Kidney (tissue), 14 donors: ENCODE results near the gene EMILIN3. TPM values are rescaled to one million over a fixed set of nuclear protein-coding genes. Genes with fewer than 3 reads are reported as not detected.

ENCODE experiments used
- DNase-seq, 5 donors: peaks; one replicate each; pipeline ENCODE4 v3.0.0-alpha.2; 2013 to 2020
- FAIRE-seq: peaks from 2 replicates; lab custom pipeline; 2012; peaks lifted over from hg19 to GRCh38; lab: Jason Lieb, UNC
- H3K27ac ChIP-seq, 2 donors: one replicate each; pipeline ENCODE4 v1.7.0; 2013; ENCODE audit warnings: low read depth in 2 of 2, low read length in 2 of 2, inconsistent platforms in 1 of 2
- H3K27me3 ChIP-seq: one replicate; pipeline ENCODE4 v1.7.1; 2013; ENCODE audit warnings: low read length, inconsistent platforms; ENCODE audit not compliant: control insufficient read depth, insufficient read depth
- H3K36me3 ChIP-seq, 3 donors: one replicate each; pipeline versions ENCODE4 v1.7.0 to v1.7.1; 2013; ENCODE audit warnings: low read length in 3 of 3, control low read depth in 1 of 3, inconsistent platforms in 1 of 3; ENCODE audit not compliant: insufficient read depth in 3 of 3, control insufficient read depth in 2 of 3
- H3K4me1 ChIP-seq, 3 donors: one replicate each; pipeline versions ENCODE4 v1.7.0 to v1.7.1; 2013; ENCODE audit warnings: low read length in 3 of 3, inconsistent platforms in 1 of 3, low read depth in 1 of 3; ENCODE audit not compliant: control insufficient read depth in 2 of 3, insufficient read depth in 2 of 3
- H3K4me3 ChIP-seq, 3 donors: one replicate each; pipeline versions ENCODE4 v1.7.0 to v1.8.1; 2013; ENCODE audit warnings: low read length in 3 of 3, control low read depth in 1 of 3, inconsistent platforms in 1 of 3
- H3K9ac ChIP-seq, 3 donors: one replicate each; pipeline versions ENCODE4 v1.7.0 to v1.7.1; 2013; ENCODE audit warnings: low read length in 3 of 3, control low read depth in 1 of 3, inconsistent platforms in 1 of 3
- H3K9me3 ChIP-seq, 3 donors: one replicate each; pipeline versions ENCODE4 v1.7.0 to v1.7.1; 2013; ENCODE audit warnings: low read length in 3 of 3, control low read depth in 1 of 3, inconsistent platforms in 1 of 3; ENCODE audit not compliant: control insufficient read depth in 2 of 3, insufficient read depth in 1 of 3
- CTCF ChIP-seq: IDR thresholded peaks from 3 replicates; pipeline ENCODE4 v1.5.1; 2012; ENCODE audit warnings: mild to moderate bottlenecking, moderate library complexity, borderline replicate concordance; ENCODE audit not compliant: insufficient read depth; ENCODE audit errors: extremely low read depth
- intact Hi-C: fragments of 100-400 bp; cut with DNase I; formaldehyde crosslinking; loops from one replicate; pipeline ENCODE4 v1.11.1; 2022
- polyA plus RNA-seq: library from polyadenylated mRNA; stranded (reverse); fragments of 350-450 nt; fragmentation: Illumina TruSeq; extraction: RNeasy Lipid Tissue Mini Kit (QIAGEN cat#74804); gene quantifications from one replicate; pipeline ENCODE4 v1.2.3, GENCODE V29; 2014; ENCODE audit warnings: low read depth, low replicate concordance; ENCODE audit not compliant: insufficient read depth
- total RNA-seq: library from RNA; stranded (reverse); fragmentation: NEBNext Ultra II Directional; extraction: Animal tissue kit (Norgen Biotek cat#: 25700); gene quantifications from one replicate; pipeline ENCODE4 v1.2.1, GENCODE V29; 2021
- donor health status: control.
- donor health status: control.
- donor health status: control.
- donor health status: control.
- donor health status: control.
- donor health status: DM: yes; HTN: yes; CAD: no.
- donor health status: Normal renal cell carcinoma (clear cell type).

EMILIN3 gene
- total and polyA plus RNA-seq, 2 donors from 2014 or later, result 0.32 to 0.50 TPM

DNA sequence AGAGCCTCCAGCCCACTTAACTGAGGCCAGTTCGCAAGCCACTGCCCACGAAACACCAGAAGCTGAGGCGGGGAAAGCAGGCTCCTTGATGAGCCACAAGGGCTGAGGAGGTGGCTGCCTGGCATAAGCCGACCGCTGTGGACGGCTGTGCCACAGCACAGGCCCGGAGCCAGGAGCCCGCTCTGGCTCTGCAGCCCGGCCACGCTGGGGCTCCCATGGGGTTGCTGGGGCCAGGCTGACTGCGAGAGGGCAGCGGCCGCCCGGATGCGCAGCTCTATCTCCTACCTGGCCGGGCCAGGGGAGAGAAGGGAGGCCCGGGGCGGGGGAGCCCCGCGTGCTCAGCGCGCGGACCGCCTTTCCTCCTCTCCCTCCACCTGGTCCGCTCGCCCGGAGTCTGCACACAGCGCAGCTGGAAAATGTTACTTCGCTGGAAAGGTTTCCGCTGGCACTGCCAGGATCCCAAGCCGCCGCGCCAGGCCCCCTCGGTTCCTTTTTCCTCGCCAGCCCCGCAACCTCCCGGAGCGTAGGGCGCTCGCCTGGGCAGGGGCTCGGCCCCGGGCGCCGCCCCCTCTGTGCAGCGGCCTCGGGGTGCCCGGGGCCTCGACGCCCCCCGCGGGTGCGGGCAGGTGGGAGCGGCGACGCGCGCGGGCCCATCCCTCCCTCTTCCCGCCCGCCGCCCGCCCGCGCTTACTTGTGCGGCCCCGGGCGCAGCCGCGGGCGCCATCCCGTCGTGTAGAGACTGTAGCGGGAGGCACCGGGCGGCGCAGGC is 657 bp downstream of the EMILIN3 start:
- peak in 2 of 5 donors; percentile 45 to 52 for DNase-seq
- no peaks in the 10 kb centered on the region for H3K9me3 ChIP-seq
- no peak overlapping the region for H3K27ac ChIP-seq
- no peaks in the 10 kb centered on the region for H3K36me3 ChIP-seq
- no peaks in the 10 kb centered on the region for H3K27me3 ChIP-seq
- no peak for TF ChIP-seq CTCF
- H3K4me3 ChIP-seq, result no peak overlapping the region
- peaks cover 0 to 7% (median 0%) of the 10 kb centered on the region in 3 donors for H3K4me1 ChIP-seq
- intact Hi-C loops, result no loop called here
- H3K9ac ChIP-seq, result no peak overlapping the region
- FAIRE-seq, result no peak

DNA sequence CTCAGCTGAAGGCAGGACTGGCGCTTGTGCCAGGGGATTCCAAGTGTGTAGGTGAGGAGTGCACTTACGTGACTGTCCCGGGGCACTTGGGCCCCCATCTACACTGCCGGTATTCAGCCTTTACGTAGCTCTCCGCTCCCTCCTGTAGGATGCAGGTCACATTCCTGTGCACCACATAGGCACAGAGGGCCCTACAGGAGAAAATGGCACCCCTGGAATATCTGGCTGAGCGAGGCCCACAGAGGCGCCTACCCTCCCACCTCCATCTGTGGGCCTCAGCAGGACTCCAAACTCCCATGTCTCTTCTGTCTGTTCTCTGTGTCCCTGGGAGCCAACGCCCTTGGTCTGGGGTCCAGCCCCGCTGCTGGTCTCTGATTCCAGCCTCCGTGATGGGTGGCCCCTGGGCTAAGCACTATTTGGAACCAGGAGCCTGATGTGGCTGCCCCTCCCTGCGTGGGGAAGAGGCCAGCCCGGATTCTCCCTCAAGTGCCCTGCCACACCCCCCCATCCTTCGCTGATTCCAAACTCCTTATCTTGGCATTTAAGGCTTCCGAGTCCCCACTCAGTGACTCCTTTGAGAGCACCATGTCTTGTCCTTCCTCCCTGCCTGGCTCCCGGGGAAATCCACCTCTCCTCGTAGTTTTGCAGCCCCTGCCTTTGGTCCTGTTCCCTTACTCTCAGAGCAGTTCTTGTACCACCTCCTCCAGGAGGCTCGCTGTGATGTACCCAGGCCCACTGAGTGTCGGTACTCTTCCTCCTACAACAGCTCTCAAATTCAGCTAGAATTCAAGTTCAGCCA is 1.5 kb downstream of the EMILIN3 start:
- H3K36me3 ChIP-seq, result no peaks in the 10 kb centered on the region
- H3K4me1 ChIP-seq, result peaks cover 0 to 7% (median 0%) of the 10 kb centered on the region in 3 donors
- H3K27ac ChIP-seq, result no peak overlapping the region
- FAIRE-seq (no peak), DNase-seq (no peak)
- H3K4me3 ChIP-seq, result no peak overlapping the region
- no peak for TF ChIP-seq CTCF
- no peaks in the 10 kb centered on the region for H3K9me3 ChIP-seq
- H3K9ac ChIP-seq, result no peak overlapping the region
- H3K27me3 ChIP-seq, result no peaks in the 10 kb centered on the region
- intact Hi-C loops, result no loop called here

GRCh38 chr20:41364236-41364855 is 2.3 kb downstream of the EMILIN3 start:
- H3K4me1 ChIP-seq, result peaks cover 0 to 7% (median 0%) of the 10 kb centered on the region in 3 donors
- H3K9ac ChIP-seq, result no peak overlapping the region
- no peaks in the 10 kb centered on the region for H3K36me3 ChIP-seq
- no peak overlapping the region for H3K4me3 ChIP-seq
- intact Hi-C loops, result no loop called here
- no peak for FAIRE-seq
- no peaks in the 10 kb centered on the region for H3K27me3 ChIP-seq
- TF ChIP-seq CTCF, result no peak
- H3K9me3 ChIP-seq, result no peaks in the 10 kb centered on the region
- no peak for DNase-seq
- H3K27ac ChIP-seq, result no peak overlapping the region
